ENCODE results near the gene MAGEA2.
"Not testable (repeated sequence)": the region's sequence is repeated elsewhere in the genome, so short reads cannot be mapped to it uniquely, and the experiment has no call there.

Gene MAGEA2, protein sequence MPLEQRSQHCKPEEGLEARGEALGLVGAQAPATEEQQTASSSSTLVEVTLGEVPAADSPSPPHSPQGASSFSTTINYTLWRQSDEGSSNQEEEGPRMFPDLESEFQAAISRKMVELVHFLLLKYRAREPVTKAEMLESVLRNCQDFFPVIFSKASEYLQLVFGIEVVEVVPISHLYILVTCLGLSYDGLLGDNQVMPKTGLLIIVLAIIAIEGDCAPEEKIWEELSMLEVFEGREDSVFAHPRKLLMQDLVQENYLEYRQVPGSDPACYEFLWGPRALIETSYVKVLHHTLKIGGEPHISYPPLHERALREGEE

DNA sequence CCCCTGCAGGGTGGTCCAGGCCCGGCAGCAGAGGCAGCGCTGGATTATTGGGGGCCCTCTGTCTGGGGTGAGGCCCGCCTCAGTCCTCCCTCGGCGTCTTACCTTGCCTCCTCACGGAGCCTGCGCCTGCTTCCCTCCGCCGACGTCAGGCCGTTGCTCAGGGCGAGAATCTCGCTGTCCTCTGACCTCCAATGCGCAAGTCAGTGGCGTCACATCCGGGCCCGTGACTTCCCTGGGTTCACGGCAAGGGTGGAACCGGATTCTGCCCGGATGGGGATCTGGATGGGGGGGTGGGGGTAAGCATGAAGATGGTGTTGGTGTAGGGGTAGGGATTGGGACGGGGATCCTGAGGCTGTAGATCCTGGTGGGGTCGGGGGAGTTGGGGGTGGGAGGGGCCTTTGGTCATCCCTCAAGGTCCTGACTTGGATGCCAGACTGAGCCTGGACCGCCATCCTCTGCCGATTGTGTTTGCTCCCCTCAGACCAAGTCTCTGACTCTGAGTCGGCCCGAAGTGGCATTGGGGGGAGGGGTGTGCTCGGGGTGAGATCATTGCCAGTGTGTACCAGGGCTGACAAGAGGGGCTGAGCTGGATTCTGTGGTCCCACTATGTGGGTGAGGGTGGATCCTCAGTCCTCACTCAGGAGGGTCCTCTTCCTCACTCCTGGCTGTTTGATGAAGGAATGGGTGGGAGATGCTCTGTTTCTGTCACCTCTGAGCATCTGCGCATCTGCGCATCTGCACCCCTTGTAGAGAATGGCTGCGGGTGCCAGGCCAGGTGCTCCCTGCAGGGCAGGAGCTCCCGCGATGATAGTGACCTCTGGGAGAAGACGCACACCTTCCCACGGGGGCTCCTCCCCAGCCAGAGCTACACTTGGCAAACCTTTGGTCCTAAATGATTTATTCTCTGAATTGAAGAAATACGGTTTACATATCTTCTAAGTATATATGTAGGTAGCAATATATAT lies at the start of gene MAGEA2:
TSS of gene MAGEA2 (minus strand) at position 157 of the 965 bp plus-strand sequence. CDS start 2,479 bp downstream, outside the sequence.
- DNase-seq: not testable (repeated sequence)

- no peak for DNase-seq
Measured at GRCh38 chrX:152798945-152799344, 45.3 kb upstream of the MAGEA2 start.

DNA sequence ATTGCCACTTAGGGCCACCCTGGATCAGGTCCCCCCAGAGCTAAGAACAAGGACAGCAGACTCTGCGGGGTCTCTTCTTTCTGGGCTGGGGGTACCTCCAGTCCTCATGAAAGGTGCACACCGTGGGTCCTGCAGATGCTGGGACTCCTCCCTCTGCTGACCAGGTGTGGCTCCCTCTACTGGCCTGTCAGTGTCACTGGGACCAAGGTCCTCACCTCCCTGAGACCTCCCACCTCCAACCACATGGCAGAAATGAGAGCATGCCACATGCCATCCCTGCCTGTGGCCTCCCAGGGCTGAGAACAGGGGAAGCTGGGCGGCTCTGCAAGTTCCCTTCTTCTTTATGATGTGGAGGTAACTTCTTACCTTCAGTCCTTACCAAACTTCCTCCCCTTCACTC lies 33.4 kb upstream of the MAGEA2 start:
- DNase-seq: not testable (repeated sequence)

- DNase-seq: not testable (repeated sequence)
Measured at GRCh38 chrX:152769549-152770289, 16.1 kb upstream of the MAGEA2 start, which contains the start of gene MAGEA6. Gene MAGEA6 (minus strand): TSS chrX:152769689. CDS start chrX:152767650, 2,039 bp downstream.

DNA sequence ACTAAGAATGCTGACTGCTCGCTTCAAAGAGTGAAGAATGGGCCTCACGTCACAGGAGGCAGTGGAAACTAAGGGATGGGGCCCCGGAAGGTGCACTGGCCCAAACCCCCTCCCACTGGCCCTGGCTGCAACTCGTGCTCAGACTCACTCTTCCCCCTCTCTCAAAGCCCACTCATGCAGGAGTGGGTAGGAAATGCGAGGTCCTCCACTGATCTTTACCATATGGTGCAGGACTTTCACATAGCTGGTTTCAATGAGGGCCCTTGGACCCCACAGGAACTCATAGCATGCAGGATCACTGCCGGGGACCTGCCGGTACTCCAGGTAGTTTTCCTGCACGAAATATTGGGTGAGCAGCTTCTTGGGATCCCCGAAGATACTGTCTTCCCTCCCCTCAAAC lies 12.9 kb upstream of the MAGEA2 start:
- not testable (repeated sequence) for DNase-seq

DNA sequence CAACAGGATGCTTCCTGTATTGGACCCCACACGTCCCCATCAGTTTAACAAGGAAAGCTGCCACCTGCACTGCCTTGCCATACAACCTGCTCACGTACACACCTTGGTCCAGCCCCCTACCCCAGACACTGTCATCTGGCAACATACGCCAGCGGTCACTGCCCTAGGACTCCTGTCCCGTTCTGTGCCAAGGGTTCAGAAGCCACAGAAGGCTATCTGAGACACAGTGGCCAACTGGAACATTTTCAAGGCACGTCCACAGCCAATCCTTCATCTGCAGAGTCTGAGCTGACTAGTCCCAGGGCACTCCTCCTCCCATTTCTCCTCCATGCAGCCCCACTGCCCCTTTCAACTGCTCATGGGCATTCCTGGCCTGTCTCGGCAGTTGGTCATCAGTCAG lies 7.9 kb upstream of the MAGEA2 start:
- DNase-seq: not testable (repeated sequence)

DNA sequence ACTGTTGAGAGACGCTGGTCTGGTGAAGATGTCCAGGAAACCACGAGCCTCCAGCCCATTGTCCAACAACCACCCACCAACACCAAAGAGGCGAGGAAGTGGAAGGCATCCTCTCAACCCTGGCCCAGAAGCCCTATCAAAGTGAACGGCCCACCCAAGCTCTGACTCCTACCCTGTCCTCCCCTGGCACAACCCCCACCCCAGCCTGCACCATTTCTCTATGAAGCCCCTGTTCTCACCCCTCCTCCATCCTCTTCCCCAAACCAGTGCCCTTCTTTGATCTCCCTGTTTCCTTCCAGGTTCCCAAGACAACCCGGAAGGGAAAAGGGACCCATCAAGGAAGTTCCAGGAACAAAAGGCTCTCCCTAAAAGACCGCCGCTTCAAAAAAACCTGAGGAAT lies 5.9 kb upstream of the MAGEA2 start:
- not testable (repeated sequence) for DNase-seq

DNA sequence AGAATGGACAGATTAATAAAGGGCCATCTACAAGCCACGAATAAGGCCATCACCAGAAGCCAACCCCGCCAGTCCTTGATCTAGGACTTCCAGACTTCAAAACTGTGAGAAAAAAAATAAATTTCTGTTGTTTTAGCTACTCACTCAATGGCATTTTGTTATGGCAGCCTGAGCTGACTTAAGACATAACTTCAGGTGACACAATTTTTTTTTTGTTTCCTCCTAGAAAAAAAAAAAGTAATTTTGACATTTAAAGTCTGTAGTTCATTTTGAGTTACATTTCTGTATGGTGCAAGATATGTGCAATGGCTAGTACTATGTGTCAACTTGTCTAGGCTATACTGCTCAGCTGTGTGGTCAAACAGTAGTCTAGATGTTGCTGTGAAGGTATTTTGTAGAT lies 5.3 kb upstream of the MAGEA2 start, which contains the start of gene CSAG3:
TSS of gene CSAG3 (plus strand) at position 301 of the 400 bp plus-strand sequence.
- DNase-seq: not testable (repeated sequence)

- DNase-seq: not testable (repeated sequence)
Measured at GRCh38 chrX:152754871-152755270, 1.2 kb upstream of the MAGEA2 start.

- DNase-seq: no peak
Measured at GRCh38 chrX:152738560-152738959, 15.1 kb downstream of the MAGEA2 start.

- DNase-seq: not testable (repeated sequence)
Measured at GRCh38 chrX:152736528-152736927, 17.1 kb downstream of the MAGEA2 start.

- DNase-seq: no peak
Measured at GRCh38 chrX:152735860-152736511, 17.7 kb downstream of the MAGEA2 start.

- DNase-seq: no peak
Measured at GRCh38 chrX:152735101-152735500, 18.5 kb downstream of the MAGEA2 start.

GRCh38 chrX:152734143-152734858 lies 19.3 kb downstream of the MAGEA2 start:
- not testable (repeated sequence) for DNase-seq

DNA sequence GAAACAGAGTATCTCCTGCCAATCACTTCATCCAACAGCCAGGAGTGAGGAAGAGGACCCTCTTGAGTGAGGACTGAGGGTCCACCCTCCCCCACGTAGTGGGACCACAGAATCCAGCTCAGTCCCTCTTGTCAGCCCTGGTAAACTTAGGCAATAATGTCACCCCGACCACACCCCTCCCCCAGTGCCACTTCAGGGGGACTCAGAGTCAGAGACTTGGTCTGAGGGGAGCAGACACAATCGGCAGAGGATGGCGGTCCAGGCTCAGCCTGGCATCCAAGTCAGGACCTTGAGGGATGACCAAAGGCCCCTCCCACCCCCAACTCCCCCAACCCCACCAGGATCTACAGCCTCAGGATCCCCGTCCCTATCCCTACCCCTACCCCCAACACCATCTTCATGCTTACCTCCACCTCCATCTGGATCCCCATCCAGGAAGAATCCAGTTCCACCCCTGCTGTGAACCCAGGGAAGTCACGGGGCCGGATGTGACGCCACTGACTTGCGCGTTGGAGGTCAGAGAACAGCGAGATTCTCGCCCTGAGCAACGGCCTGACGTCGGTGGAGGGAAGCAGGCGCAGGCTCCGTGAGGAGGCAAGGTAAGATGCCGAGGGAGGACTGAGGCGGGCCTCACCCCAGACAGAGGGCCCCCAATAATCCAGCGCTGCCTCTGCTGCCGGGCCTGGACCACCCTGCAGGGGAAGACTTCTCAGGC lies 20.2 kb downstream of the MAGEA2 start, which contains the start of the genes CSAG1 and MAGEA12:
TSS of gene CSAG1 (minus strand) at position 461 of the 715 bp plus-strand sequence. CDS start 1,261 bp downstream, outside the sequence.
TSS of gene MAGEA12 (plus strand) at position 497 of the 715 bp plus-strand sequence. CDS start 2,405 bp downstream, outside the sequence.
- DNase-seq: no peak

DNA sequence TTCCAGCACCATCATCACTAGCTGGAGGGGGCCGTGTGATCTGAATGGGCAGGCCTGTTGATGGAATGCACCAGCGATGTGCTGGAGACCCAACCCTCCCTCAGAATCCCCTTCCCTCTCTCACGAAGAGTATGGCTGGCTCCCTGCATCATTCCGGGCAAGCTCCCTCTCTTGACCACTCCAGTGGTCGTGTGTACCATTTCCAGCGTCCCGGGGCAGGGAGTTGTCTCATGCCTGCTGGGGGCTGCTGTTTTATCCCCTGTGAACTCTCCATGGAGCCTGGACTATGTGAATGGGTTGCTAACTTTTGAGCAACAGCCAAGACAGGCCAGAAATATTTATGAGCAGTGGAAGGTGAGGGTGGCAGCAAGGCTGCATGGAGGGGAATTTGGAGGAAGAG lies 28.2 kb downstream of the MAGEA2 start:
- no peak for DNase-seq

- DNase-seq: not testable (repeated sequence)
Measured at GRCh38 chrX:152713815-152714787, 39.5 kb downstream of the MAGEA2 start, which contains the start of gene MAGEA2B. Gene MAGEA2B (plus strand): TSS chrX:152714628. CDS start chrX:152717107, 2,479 bp downstream.

GRCh38 chrX:152713195-152713594 lies 40.4 kb downstream of the MAGEA2 start:
- DNase-seq: not testable (repeated sequence)

GRCh38 chrX:152709173-152709572 lies 44.5 kb downstream of the MAGEA2 start, which contains the start of gene CSAG2:
Gene CSAG2 (minus strand): TSS chrX:152709273. CDS start chrX:152709112, 161 bp downstream.
- not testable (repeated sequence) for DNase-seq

Data from DMS153 (cell line).